Left renal cortex interstitium (tissue), 4 donors: ENCODE results near the gene IL1RAPL2. TPM values are rescaled to one million over a fixed set of nuclear protein-coding genes. Genes with fewer than 3 reads are reported as not detected.

Source experiments
- DNase-seq, 4 donors: peaks; one replicate each; pipeline ENCODE4 v3.0.0-alpha.2; 2013; ENCODE audit warnings: low read depth in 4 of 4, low spot score in 2 of 4, missing footprints in 1 of 4
- polyA plus RNA-seq, 4 donors: library from polyadenylated mRNA; unstranded; fragments of 120-200 nt; gene quantifications; one replicate each; pipeline ENCODE4 v1.2.1, GENCODE V29; 2013; ENCODE audit not compliant: insufficient read length in 4 of 4

IL1RAPL2 gene
- polyA plus RNA-seq, 4 donors: 0.93 to 1.5 (median 1.3) TPM

DNA sequence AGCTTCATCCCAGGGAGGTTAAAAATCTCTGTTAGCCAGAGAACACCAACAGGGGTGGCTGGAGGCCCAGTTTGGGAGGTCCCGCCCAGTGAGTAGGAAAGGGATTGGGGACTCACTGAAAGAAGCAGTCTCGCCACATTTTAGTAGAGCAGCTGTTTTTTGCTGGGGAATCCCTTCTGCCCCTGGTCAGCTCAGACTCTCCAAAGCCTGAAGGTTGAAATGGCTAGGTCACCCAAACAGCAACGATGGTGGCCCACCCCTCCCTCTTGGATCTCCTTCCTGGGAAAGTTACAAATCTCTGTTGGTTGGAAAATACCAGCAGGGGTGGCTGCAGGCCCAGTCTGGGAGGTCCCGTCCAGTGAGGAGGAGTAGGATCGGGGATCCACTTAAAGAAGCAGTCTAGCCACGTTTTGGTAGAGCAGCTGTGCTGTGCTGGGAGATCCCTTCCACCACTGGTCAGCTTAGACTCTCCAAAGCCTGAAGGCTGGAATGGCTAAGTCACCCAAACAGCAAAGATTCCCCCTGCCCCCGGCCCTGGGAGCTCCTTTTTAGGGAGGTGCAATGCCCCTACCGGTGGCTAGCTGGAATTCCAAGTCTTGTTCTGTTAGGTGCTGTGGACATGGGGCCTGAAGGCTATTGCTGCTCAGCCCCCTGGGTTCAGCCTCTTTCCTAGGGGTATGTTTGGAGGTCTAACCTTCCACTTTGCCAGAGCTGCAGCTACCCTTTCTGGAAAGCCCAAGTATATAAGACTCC lies 694.5 kb downstream of the IL1RAPL2 start:
- DNase-seq: no peak

DNA sequence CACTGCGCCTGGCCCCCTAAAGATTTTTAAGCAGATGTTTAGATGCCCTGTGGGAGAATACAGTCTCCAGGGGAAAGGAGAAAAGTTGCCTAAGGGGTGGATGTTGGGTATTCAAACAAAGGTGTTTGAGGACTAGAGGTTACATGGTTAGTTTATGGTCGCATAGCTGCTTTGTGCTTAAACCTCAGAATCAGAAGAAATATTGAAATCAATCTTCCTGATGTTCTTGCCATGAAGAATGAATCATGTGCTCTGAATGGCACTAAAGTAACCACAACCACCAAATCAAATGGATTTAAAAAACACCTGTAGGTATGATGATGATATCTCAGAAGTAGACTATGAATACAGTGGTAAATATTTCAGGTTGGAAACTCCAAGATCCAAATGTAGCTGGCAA lies 697.2 kb downstream of the IL1RAPL2 start:
- DNase-seq: no peak

DNA sequence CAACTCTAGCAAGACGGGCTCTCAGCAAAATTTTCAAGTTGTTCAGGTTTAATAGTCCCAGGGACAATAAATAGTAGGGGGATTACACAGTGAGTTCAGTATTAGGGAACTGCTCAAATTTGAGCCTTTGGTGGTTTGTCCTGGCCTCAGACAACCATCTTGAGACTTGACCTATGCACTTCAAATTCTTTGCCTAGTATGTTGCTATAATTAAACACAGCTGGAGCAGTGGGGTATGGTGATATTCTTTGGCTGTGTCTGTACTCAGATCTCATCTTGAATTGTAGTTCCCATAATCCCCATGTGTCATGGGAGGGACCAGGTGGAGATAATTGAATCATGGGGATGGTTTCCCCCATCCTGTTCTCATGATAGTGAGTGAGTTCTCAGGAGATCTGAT lies 697.8 kb downstream of the IL1RAPL2 start:
- DNase-seq: no peak

DNA sequence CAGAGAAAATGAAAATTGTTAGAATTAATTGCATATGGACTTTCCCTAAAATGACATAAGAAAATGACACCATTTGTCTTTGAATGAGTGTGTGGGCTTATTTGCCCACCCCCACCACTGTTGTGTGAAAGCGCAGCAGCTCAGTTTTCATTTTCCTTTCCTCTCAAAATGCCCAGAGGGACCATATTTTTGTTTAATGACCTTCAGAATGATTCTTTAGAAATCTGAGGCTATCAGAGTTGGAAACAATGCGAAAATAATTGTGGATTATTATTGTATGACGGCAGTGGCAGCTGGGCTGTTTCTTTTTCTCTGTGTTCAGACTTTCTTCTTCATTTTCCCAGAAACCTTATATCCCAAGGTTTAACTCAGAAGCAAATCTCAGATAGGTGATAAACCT lies 699.1 kb downstream of the IL1RAPL2 start:
- no peak for DNase-seq

DNA sequence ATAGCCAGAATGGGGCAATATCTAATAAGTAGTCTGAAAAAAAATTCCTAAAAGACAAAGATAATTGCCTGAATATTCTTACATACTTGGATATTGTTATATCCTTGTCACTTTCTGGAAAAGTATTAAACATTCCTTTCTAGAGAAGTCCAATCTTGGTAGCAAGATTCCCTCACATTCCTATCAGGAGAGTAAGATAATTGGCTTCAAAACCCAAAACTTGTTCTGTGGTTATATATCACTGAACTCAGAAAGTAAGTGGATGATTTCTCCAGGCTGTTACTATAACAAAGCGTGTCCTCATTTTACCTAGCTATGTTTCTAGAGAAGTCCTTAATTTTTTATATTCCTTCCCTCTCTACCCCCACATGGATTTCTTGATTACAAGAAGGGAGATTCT lies 700.5 kb downstream of the IL1RAPL2 start:
- DNase-seq: no peak

DNA sequence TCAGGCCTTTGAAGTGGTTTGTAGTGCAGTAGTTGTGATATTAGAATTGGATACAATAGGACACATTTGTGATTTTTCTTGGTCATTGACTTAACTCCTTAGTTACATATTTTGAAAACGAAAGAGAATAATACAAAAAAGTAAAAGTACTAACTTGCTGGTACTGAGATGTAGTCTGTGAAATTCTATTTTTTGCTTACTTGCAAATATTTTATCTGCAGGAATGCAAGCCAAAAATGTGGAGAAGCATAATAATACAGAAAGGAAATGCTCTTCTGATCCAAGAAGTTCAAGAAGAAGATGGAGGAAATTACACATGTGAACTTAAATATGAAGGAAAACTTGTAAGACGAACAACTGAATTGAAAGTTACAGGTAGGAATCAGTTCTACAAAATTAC lies 701.2 kb downstream of the IL1RAPL2 start:
- DNase-seq: no peak

DNA sequence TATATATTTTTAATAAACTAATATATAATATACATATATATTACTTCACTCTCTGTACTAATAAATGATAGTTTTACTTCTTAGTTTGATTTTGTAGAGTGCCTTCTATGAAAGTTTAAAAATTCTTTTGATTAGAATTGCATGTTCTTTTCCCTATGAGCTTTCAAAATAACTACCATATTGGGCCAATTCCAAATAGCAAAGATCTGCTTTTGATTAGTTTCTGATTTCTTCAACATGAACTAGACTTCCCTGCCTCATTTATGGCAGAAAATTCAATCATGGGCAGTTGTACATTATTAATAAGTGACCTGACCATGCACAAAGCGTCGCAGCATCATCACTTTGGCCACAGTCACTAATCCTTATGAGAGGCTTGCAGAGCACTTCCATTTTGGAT lies 703.4 kb downstream of the IL1RAPL2 start:
- DNase-seq: no peak

DNA sequence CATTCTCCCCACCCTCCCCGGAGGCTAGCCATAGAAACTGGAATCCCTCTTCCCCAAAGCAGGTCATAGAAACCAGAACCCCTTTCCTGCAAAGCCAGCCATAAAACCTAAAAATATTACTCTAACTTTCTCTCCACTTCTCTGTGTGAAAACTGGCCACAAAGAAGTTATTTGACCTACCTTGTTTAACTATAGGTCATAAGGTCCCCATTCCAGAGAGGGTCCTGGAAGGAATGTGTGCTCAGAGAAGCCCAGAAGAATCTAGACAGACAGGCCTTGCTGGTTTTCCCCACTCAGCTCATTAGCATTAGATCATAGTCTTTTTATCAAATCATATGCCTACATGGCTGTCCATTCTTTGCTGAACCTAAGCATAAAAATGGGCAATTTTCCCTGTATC lies 707.3 kb downstream of the IL1RAPL2 start:
- no peak for DNase-seq

DNA sequence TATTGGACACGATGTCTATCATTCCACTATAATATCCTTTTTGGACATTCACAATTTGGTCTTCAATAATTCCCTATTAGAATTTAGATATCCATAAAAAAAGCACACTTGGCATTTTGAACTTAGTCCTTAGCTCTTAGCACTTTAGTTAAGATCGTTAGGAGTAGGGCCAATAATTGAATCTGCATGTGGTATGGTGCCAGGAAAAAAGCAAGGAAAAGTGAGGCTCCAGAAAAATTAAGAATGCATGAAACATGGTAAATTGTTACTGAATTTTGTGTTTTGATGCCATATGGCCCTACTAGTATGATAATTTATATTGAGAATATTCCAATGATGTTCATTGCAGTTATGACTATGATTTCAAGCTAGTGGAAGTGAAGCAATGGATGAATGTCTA lies 708.1 kb downstream of the IL1RAPL2 start:
- no peak for DNase-seq

DNA sequence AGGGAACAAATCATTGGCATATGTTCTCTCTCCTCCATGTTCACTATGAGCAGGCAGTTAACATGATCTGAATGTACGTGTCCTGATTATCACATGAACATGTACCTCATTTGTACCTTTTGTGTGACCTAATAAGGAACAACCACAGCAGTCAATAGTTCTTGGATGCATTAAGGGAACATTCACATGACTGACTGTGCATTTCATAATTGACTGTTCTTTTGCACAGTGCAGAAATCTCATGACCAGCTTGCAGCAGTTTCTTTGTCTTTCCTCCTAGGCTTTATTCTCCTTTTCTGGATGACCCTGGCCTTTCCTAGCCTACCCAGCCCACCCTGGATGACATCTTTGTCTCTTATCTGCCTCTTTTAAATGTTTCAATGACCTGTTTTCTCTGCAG lies 711.1 kb downstream of the IL1RAPL2 start:
- DNase-seq: no peak

DNA sequence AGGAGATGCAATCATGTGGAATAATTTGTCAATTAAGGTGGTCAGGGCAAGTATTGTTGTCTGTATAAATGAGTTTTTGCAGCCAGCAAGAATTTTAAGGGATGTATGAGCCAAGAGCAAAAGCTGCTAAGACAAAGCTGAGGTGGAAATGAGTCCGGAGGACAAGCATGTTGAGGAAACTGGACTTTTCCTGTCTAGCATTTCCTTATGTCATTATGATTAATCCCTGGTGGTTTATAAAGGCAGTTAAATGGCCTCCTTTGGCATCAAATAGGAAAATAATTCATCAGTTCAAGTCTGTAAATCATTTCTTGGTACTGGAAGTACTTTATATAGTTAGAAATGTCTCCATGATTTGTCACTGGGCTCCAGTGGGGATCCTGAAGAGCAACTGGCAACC lies 716.1 kb downstream of the IL1RAPL2 start:
- no peak for DNase-seq

DNA sequence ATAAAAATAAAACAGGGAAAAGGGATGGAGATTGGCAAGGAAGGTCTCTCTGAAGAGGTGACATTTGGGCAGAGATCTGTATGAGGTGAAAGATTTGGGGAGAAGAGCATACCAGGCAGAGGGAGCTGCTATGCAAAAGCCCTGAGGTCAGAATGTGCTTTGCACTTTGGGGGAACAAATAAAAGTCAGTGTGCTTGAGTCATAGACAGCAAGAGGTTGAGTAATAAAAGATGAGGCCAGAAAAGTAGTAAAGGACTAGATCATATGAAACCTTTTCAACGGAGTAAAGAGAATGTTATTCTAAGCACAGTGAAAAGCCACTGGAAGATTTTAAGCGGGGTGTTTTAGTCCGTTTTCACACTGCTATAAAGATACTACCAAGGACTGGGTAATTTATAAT lies 731.0 kb downstream of the IL1RAPL2 start:
- DNase-seq: no peak

DNA sequence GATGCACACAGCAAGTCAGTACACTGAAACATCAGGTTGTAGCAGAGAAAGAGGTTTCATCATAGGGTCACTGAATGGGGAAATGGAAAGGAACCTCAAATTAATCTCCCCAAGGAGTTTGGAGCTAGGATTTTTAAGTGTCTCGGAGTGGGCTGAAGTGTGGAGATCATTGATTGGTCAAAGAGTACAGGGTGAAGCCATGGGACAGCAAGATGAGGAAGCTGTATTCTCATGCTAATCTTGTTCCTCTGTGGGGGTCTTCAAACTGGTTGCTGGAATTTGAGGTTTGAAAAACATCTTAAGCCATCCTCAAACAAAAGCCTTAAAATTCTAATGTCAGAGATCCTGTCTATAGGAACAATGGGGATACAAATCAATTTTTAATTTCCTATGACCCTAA lies 733.3 kb downstream of the IL1RAPL2 start:
- no peak for DNase-seq

DNA sequence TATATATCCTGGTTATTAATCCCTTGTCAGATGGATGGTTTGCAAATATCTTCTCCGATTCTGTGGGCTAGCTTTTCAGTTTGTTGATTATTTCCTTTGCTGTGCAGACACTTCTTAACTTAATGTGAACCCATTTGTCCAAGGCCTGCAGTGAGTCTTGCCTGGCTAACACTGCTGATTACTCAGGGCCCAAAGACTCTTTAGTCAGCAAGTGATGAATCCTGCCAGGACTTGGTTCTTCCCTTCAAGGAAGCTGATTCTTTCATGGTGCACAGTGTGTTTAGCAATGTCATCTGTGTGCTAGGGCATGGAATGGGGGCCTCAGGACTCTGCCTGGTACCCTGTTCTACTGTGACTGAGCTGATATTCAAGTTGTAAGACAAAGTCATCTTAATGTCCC lies 736.2 kb downstream of the IL1RAPL2 start:
- no peak for DNase-seq

DNA sequence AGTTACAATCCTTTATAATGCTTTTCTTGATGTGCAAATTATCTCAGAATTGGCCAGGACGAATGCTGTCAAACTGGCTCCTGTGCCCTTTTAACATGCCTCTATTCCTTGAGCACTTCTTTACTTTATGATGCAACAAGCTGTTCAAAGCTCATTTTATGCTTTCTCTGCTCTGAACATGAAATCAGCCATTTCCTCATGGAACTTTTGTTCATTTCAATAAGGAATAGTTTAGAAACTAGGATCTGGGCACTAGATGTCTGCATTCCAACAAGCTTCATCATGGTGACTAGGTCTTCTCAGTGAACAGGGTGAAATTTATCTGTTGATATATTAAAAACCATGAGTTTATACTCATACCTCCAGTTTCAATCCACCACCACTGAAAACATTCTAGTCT lies 741.8 kb downstream of the IL1RAPL2 start:
- DNase-seq: no peak

DNA sequence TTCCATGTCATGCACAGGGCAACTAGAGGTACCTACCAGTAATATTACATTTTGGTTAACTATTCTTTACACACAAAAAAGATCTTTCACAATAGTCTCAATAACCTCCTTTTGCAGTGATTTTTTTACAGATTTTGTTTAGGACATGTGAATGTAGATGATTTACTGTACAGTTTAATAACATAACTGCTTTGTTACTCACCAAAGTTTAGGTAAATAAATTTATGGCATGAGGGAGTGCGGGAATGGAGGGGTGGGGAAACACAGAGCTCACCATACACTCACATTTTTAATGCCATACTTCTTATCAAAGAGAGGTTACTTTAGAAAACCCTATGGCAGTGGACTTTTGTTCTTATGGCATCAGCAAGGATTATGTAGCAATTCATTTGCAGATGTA lies 747.6 kb downstream of the IL1RAPL2 start:
- no peak for DNase-seq

DNA sequence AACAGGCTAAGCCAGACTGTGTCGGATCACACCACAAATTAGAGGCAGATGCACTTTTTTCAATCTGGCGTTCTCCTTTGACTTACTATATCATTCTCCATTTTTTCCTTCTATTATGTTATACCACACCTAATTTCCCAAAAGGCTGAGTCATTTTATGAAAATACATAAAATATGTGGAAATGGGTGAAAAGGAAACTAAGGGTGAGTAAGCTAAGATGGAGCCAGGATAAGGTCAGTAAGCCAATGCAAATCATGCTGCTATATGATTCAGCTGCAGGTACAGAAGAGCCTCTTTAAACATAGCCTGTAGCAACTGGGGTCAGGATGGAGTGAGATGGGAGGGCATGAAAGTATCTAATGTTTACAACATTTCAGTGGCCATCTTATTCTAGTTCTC lies 748.5 kb downstream of the IL1RAPL2 start:
- DNase-seq: no peak

DNA sequence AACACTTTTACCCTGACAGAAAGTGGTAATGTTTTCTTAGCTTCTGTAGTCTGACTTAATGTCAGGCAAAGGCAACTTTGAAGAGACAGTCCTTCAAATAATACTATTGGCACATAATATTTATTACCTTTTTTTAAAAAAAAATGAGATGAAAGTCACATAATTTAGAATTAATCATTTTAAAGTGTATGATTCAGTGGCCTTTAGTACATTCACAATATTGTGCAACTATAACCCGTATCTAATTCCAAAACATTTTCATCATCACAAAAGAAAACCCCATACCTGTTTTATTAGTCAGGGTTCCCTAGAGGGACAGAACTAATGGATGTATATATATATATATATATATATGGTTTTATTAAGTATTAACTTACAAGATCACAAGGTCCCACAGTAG lies 749.2 kb downstream of the IL1RAPL2 start:
- no peak for DNase-seq

DNA sequence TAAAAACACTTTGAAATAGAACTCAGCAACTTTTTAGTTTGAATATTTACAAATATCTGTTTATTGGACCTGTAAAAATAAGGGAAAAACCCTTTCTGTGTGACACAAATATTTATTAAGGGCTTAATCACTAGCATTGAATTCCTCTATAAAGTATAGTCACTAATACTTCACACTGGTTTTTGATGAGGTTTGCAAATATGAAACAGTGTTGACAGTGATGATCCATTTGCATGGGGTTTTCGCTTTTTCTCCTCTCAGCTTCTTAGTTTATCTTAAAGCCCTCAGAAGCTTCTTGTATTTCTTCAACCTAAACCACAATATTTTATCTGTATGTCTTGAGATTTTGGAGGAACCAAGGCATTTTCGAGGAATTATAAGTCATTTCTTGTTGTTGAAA lies 751.1 kb downstream of the IL1RAPL2 start:
- DNase-seq: no peak

DNA sequence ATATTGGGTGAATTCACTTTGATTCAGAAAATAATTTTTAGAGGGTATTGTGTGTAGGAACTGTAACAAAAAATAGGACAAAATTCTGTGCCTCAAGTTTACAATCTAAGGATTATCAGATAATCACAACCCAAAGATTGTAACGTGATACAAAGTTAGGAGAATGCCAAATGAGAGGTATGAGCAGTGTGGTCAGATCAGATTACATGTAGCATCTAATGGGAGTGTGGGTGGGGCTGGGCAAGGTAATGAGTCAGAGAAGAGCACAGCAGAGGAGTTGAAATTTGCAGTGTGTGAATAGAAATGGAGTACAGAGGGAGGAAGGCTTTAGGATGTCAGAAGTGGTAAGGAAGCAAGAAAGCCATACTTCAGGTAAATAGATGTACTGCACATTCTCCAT lies 757.9 kb downstream of the IL1RAPL2 start:
- DNase-seq: no peak

DNA sequence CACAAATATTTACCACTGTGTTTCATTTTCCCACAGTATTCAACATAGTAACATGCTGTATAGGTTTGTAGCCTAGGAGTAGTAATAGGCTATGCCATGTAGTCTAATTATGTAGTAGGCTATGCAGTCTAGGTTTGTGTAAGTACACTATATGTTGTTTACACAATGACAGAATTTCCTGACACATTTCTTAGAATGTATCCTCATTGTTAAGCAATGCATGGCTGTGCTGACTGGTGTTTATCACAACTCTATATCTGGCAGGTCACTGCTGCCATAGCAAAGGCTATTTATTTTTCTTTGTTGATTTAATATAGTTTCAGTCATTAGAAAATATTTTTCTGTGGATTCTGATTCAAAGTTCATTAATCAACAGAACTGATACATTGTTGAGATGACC lies 762.8 kb downstream of the IL1RAPL2 start:
- no peak for DNase-seq

DNA sequence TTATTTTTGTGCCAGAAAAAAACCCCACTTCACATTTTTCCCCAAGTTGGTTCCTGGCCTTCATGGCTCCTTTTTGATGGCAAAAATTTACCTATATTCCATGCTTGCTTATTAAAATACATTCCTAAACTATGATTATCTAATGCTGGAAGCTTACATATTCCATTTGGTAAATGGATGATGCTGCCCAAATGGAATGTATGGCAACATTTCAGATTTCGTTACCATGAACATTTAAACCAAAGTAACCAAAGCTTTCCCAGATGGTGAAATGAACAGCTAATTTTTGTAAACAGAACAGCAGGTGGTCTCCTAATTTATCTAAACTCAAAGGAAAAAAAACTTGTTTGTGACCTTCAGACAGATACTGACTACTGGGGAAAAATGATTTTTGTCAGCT lies 765.2 kb downstream of the IL1RAPL2 start:
- no peak for DNase-seq

DNA sequence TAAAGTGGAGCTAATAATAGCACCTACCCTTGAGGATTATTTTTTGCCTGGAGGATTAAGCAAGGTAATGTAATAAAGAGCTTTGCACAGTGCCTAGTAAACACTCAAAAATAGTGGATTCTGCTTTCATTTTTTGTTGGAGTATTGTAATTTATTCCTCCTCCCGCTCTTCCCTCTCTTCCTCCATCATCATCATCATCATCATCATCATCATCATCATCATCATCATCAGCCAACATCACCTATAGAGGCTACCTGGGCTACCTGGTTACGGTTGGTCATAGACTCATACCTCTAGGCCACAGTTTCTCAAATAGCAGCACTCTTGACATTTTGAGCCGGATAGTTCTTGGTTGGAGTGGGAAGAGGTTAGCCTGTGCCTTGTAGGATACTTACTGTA lies 781.4 kb downstream of the IL1RAPL2 start:
- DNase-seq: no peak
